GM23248 (cell line): Measurements from ENCODE around the gene AKIRIN2.
"Not testable (repeated sequence)": the region's sequence is repeated elsewhere in the genome, so short reads cannot be mapped to it uniquely, and the experiment has no call there.

Experiments
- EZH2 ChIP-seq: fragments of 200-600 bp; sonication (generic); IDR thresholded peaks from 2 replicates; pipeline ENCODE4 v1.6.1; 2018; ENCODE audit warnings: antibody characterized with exemption, mild to moderate bottlenecking; ENCODE audit not compliant: insufficient read depth, poor library complexity, severe bottlenecking
- EZH2phosphoT487 ChIP-seq: fragments of 200-600 bp; sonication (generic); IDR thresholded peaks from 2 replicates; pipeline ENCODE4 v1.6.1; 2018; ENCODE audit warnings: antibody characterized with exemption, moderate library complexity, mild to moderate bottlenecking, low read depth; ENCODE audit not compliant: insufficient read depth

GRCh38 chr6:87687893-87688292 lies 14.1 kb downstream of the AKIRIN2 start:
- not testable (repeated sequence) for TF ChIP-seq EZH2, EZH2phosphoT487
